PC-3 (cell line): ENCODE data around the gene C1orf53.

Experiments used
- CTCF ChIP-seq: fragments of 300-600 bp; sonication (generic); conservative IDR thresholded peaks from 2 replicates; pipeline ENCODE4 v1.5.1; 2017; ENCODE audit warnings: antibody characterized with exemption, low read depth, mild to moderate bottlenecking, low read length
- EZH2 ChIP-seq: fragments of 300-600 bp; sonication (generic); IDR thresholded peaks from one replicate; pipeline ENCODE4 v1.6.1; 2017; ENCODE audit warnings: antibody characterized with exemption, mild to moderate bottlenecking, low read length; ENCODE audit not compliant: unreplicated experiment
- EZH2phosphoT487 ChIP-seq: fragments of 300-600 bp; sonication (generic); IDR thresholded peaks from 2 replicates; pipeline ENCODE4 v1.6.1; 2018; ENCODE audit warnings: mild to moderate bottlenecking, antibody characterized with exemption, low read length, borderline replicate concordance

DNA sequence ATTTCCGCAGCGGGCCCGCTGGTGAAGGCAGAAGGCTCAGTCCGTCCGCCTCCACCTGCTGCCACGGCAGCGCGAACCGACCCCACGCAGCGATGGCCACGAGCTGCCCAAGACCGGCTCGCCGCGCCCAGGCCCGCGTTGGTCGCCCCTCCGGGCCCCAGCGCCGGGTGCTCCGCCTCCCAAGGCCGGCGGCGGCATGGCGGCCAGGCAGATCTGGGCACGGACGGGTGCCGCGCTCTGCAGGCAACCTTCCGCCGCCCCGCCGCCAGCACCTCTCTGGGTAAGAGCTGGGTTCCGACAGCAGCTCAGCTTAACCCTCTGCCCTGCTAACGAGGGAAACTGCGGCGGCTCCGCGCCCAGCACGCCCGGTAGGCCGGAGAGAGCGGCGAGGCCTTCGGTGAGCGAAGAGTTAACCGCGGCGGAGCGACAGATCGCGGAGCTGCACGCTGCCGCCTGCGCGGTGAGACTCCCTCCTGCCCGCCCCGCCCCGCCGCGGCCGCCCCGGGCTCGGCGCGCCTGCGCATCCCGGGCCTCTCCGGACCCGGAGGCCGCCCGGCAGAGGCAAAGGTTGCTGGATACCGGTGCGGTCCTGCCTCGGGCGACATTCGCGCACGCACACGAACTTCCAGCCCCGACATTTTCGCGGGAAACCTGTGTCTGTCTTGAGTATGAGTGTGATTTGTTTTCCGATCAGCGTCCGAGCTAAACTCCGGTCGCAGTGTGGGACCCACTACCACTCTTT, at the start of gene C1orf53:
- TF ChIP-seq CTCF (no peak), EZH2 (no peak), EZH2phosphoT487 (no peak)
